ENCODE results near the gene FAM168A.

Gene FAM168A

GRCh38 chr11:73564903-73565302 is 33.0 kb downstream of the FAM168A start:
- Histone ChIP-seq H3K4me3 (replicated peaks; ENCODE audit: insufficient read depth, low read length) (no peak overlapping the region), H3K27me3 (ENCODE audit: insufficient read depth, poor library complexity, severe bottlenecking) (no peaks in the 10 kb centered on the region), H3K27ac (replicated peaks) (no peak overlapping the region)
- TF ChIP-seq REST (IDR thresholded peaks at IDR 0.05; ENCODE audit: insufficient replicate concordance, low read depth) (no peak), GABPA (IDR thresholded peaks at IDR 0.05; ENCODE audit: low read depth) (no peak), CTCF (IDR thresholded peaks at IDR 0.05; ENCODE audit: insufficient read depth, low read length) (no peak), SPI1 (IDR thresholded peaks at IDR 0.05; ENCODE audit: borderline replicate concordance, low read depth) (no peak), POLR2AphosphoS5 (IDR thresholded peaks at IDR 0.05; ENCODE audit: low read depth) (no peak)
- DNase-seq (ENCODE audit: low read depth in 1 of 2, low spot score in 1 of 2), result no peak

GRCh38 chr11:73563539-73564200 is 34.2 kb downstream of the FAM168A start:
- no peak overlapping the region for H3K27ac ChIP-seq (replicated peaks)
- TF ChIP-seq CTCF (IDR thresholded peaks at IDR 0.05; ENCODE audit: insufficient read depth, low read length), result no peak
- TF ChIP-seq REST (IDR thresholded peaks at IDR 0.05; ENCODE audit: insufficient replicate concordance, low read depth), result no peak
- TF ChIP-seq GABPA (IDR thresholded peaks at IDR 0.05; ENCODE audit: low read depth), result no peak
- no peak for TF ChIP-seq SPI1 (IDR thresholded peaks at IDR 0.05; ENCODE audit: borderline replicate concordance, low read depth)
- no peak for TF ChIP-seq POLR2AphosphoS5 (IDR thresholded peaks at IDR 0.05; ENCODE audit: low read depth)
- H3K27me3 ChIP-seq (ENCODE audit: insufficient read depth, poor library complexity, severe bottlenecking), result no peaks in the 10 kb centered on the region
- DNase-seq (ENCODE audit: low read depth in 1 of 2, low spot score in 1 of 2), result no peak
- H3K4me3 ChIP-seq (replicated peaks; ENCODE audit: insufficient read depth, low read length), result no peak overlapping the region

GRCh38 chr11:73559743-73560142 is 38.2 kb downstream of the FAM168A start:
- no peak overlapping the region for H3K4me3 ChIP-seq (replicated peaks; ENCODE audit: insufficient read depth, low read length)
- H3K27me3 ChIP-seq (ENCODE audit: insufficient read depth, poor library complexity, severe bottlenecking), result no peaks in the 10 kb centered on the region
- H3K27ac ChIP-seq (replicated peaks), result no peak overlapping the region
- DNase-seq (ENCODE audit: low read depth in 1 of 2, low spot score in 1 of 2), result no peak
- TF ChIP-seq GABPA (IDR thresholded peaks at IDR 0.05; ENCODE audit: low read depth) (no peak), POLR2AphosphoS5 (IDR thresholded peaks at IDR 0.05; ENCODE audit: low read depth) (no peak), REST (IDR thresholded peaks at IDR 0.05; ENCODE audit: insufficient replicate concordance, low read depth) (no peak), CTCF (IDR thresholded peaks at IDR 0.05; ENCODE audit: insufficient read depth, low read length) (no peak), SPI1 (IDR thresholded peaks at IDR 0.05; ENCODE audit: borderline replicate concordance, low read depth) (no peak)

All from HL-60 (cell line).